GM21737 (cell line): ENCODE results near the gene EMC6.

Experiments
- ATAC-seq: cut with Tn5 transposase; IDR thresholded peaks from one replicate; pipeline ENCODE4 v1.9.1; 2021; ENCODE audit warnings: mild to moderate bottlenecking, moderate library complexity; ENCODE audit not compliant: unreplicated experiment

Gene EMC6

GRCh38 chr17:3655766-3656165, 12.8 kb upstream of the EMC6 start:
- ATAC-seq = no peak

GRCh38 chr17:3656353-3656752, 12.3 kb upstream of the EMC6 start:
- ATAC-seq = no peak

GRCh38 chr17:3656755-3657587, 11.6 kb upstream of the EMC6 start:
- ATAC-seq = no peak

GRCh38 chr17:3657588-3657869, 11.1 kb upstream of the EMC6 start:
- no peak for ATAC-seq

GRCh38 chr17:3657874-3658783, 10.5 kb upstream of the EMC6 start:
- ATAC-seq = no peak

- ATAC-seq = no peak
Observed at GRCh38 chr17:3658784-3659449, 9.7 kb upstream of the EMC6 start.

- no peak for ATAC-seq
Observed at GRCh38 chr17:3659541-3660111, 9.0 kb upstream of the EMC6 start.

GRCh38 chr17:3660311-3660891, 8.2 kb upstream of the EMC6 start:
- ATAC-seq = no peak

GRCh38 chr17:3663102-3664011, 5.3 kb upstream of the EMC6 start:
- ATAC-seq = no peak

- no peak for ATAC-seq
Observed at GRCh38 chr17:3665834-3666233, 2.8 kb upstream of the EMC6 start.

- ATAC-seq = no peak
Observed at GRCh38 chr17:3666516-3666915, 2.1 kb upstream of the EMC6 start.

- peak; percentile 15 for ATAC-seq
Observed at GRCh38 chr17:3667366-3668278, 990 bp upstream of the EMC6 start.

- no peak for ATAC-seq
Observed at GRCh38 chr17:3669085-3669347, 404 bp downstream of the EMC6 start.

- no peak for ATAC-seq
Observed at GRCh38 chr17:3669548-3669947, 936 bp downstream of the EMC6 start.

GRCh38 chr17:3672571-3672970, 4.0 kb downstream of the EMC6 start:
- ATAC-seq = no peak

GRCh38 chr17:3675886-3676285, 7.3 kb downstream of the EMC6 start:
- no peak for ATAC-seq

GRCh38 chr17:3678095-3678820, 9.6 kb downstream of the EMC6 start:
- no peak for ATAC-seq

GRCh38 chr17:3678821-3679530, 10.4 kb downstream of the EMC6 start:
- no peak for ATAC-seq
